ENCODE measurements around the gene GALNT7. TPM values are rescaled to one million over a fixed set of nuclear protein-coding genes. Genes with fewer than 3 reads are reported as not detected.

GALNT7 gene
- total RNA-seq, 2 experiments from 2014 or later = 21.6 to 23.6 TPM

GRCh38 chr4:173318240-173318639 lies 149.6 kb downstream of the GALNT7 start:
- Mint-ChIP-seq H3K4me1 (peaks cover 6% of the 10 kb centered on the region), H3K36me3 (ENCODE audit: low read depth) (peaks cover 19% of the 10 kb centered on the region), H3K27ac (no peak overlapping the region), H3K9me3 (no peaks in the 10 kb centered on the region), H3K27me3 (no peaks in the 10 kb centered on the region), H3K4me3 (no peak overlapping the region)
- no peak for DNase-seq
- ChIA-PET POLR2A (no interaction called here), CTCF (interaction anchor here (1.0 to 1.6 kb wide), 3 partner anchors 13 to 102 kb away, joined by 3 to 4 read pairs (median 4); no protein-coding TSS in a partner anchor)

GRCh38 chr4:173318648-173319211 lies 150.1 kb downstream of the GALNT7 start:
- Mint-ChIP-seq H3K4me3 (no peak overlapping the region), H3K9me3 (no peaks in the 10 kb centered on the region), H3K4me1 (peaks cover 6% of the 10 kb centered on the region), H3K27me3 (no peaks in the 10 kb centered on the region), H3K27ac (no peak overlapping the region), H3K36me3 (ENCODE audit: low read depth) (peaks cover 18% of the 10 kb centered on the region)
- no peak for DNase-seq
- CTCF ChIA-PET = interaction anchor here (0.6 to 1.6 kb wide), 14 partner anchors 8 to 176 kb away, joined by 3 to 5 read pairs (median 3); no protein-coding TSS in a partner anchor
- POLR2A ChIA-PET = no interaction called here

- DNase-seq = no peak
- Mint-ChIP-seq H3K36me3 (ENCODE audit: low read depth) (peaks cover 18% of the 10 kb centered on the region), H3K27ac (no peak overlapping the region), H3K4me1 (peaks cover 6% of the 10 kb centered on the region), H3K4me3 (no peak overlapping the region), H3K9me3 (no peaks in the 10 kb centered on the region), H3K27me3 (no peaks in the 10 kb centered on the region)
- ChIA-PET CTCF (interaction anchor here (0.7 to 1.1 kb wide), 4 partner anchors 39 to 175 kb away, joined by 3 to 5 read pairs (median 3); no protein-coding TSS in a partner anchor), POLR2A (no interaction called here)
Measured at GRCh38 chr4:173319696-173320095, 151.1 kb downstream of the GALNT7 start.

GRCh38 chr4:173325007-173325736 lies 156.6 kb downstream of the GALNT7 start:
- H3K27me3 Mint-ChIP-seq = no peaks in the 10 kb centered on the region
- peaks cover 44% of the 10 kb centered on the region for H3K36me3 Mint-ChIP-seq (ENCODE audit: low read depth)
- H3K4me3 Mint-ChIP-seq = no peak overlapping the region
- no peak overlapping the region for H3K27ac Mint-ChIP-seq
- ChIA-PET POLR2A (interaction anchor here (1.3 kb wide), 1 partner anchor 9 kb away, joined by 4 read pairs; the partner anchor contains the start of gene HMGB2), CTCF (interaction anchor here (1.0 to 1.4 kb wide), 2 partner anchors 40 to 45 kb away, joined by 3 to 4 read pairs; partner anchors contain the start of gene SAP30)
- DNase-seq = no peak
- H3K4me1 Mint-ChIP-seq = peaks cover 16% of the 10 kb centered on the region
- no peaks in the 10 kb centered on the region for H3K9me3 Mint-ChIP-seq

GRCh38 chr4:173328236-173328901 lies 159.8 kb downstream of the GALNT7 start:
- Mint-ChIP-seq H3K27me3 (no peaks in the 10 kb centered on the region), H3K4me3 (no peak overlapping the region), H3K4me1 (peaks cover 31% of the 10 kb centered on the region), H3K36me3 (ENCODE audit: low read depth) (peaks cover 61% of the 10 kb centered on the region), H3K9me3 (no peaks in the 10 kb centered on the region), H3K27ac (peak overlapping the region; percentile 60)
- no peak for DNase-seq
- CTCF ChIA-PET = interaction anchor here (0.8 to 1.0 kb wide), 2 partner anchors 9 to 37 kb away, joined by 3 to 5 read pairs; no protein-coding TSS in a partner anchor
- POLR2A ChIA-PET = no interaction called here

GRCh38 chr4:173330590-173330989 lies 162.0 kb downstream of the GALNT7 start:
- H3K27me3 Mint-ChIP-seq = no peaks in the 10 kb centered on the region
- H3K4me1 Mint-ChIP-seq = peaks cover 31% of the 10 kb centered on the region
- H3K27ac Mint-ChIP-seq = peak overlapping the region; percentile 28
- ChIA-PET CTCF (interaction anchor here (0.7 to 1.2 kb wide), 3 partner anchors 12 to 37 kb away, joined by 3 to 4 read pairs (median 4); no protein-coding TSS in a partner anchor), POLR2A (no interaction called here)
- H3K36me3 Mint-ChIP-seq (ENCODE audit: low read depth) = peaks cover 63% of the 10 kb centered on the region
- DNase-seq = no peak
- H3K9me3 Mint-ChIP-seq = no peaks in the 10 kb centered on the region
- peak overlapping the region; percentile 61 for H3K4me3 Mint-ChIP-seq

- no peak for DNase-seq
- no peaks in the 10 kb centered on the region for H3K9me3 Mint-ChIP-seq
- ChIA-PET CTCF (interaction anchor here (0.6 to 1.1 kb wide), 3 partner anchors 13 to 71 kb away, joined by 3 read pairs; no protein-coding TSS in a partner anchor), POLR2A (interaction anchor here (1.0 to 2.7 kb wide), 3 partner anchors 36 to 40 kb away, joined by 5 to 16 read pairs (median 6); partner anchors contain the start of gene SAP30)
- H3K4me3 Mint-ChIP-seq = peak overlapping the region; percentile 90
- peaks cover 38% of the 10 kb centered on the region for H3K4me1 Mint-ChIP-seq
- peak overlapping the region; percentile 96 for H3K27ac Mint-ChIP-seq
- H3K27me3 Mint-ChIP-seq = no peaks in the 10 kb centered on the region
- H3K36me3 Mint-ChIP-seq (ENCODE audit: low read depth) = peaks cover 53% of the 10 kb centered on the region
Measured at GRCh38 chr4:173332021-173332487, 163.4 kb downstream of the GALNT7 start.

- Mint-ChIP-seq H3K27ac (peak overlapping the region; percentile 96), H3K4me1 (peaks cover 45% of the 10 kb centered on the region), H3K27me3 (no peaks in the 10 kb centered on the region), H3K36me3 (ENCODE audit: low read depth) (peaks cover 48% of the 10 kb centered on the region), H3K4me3 (peak overlapping the region; percentile 90), H3K9me3 (no peaks in the 10 kb centered on the region)
- ChIA-PET POLR2A (interaction anchor here (0.6 to 3.2 kb wide), 3 partner anchors 35 to 82 kb away, joined by 4 to 59 read pairs (median 16); partner anchors contain the start of gene SAP30), CTCF (interaction anchor here (0.7 to 2.3 kb wide), 5 partner anchors 12 to 36 kb away, joined by 3 to 8 read pairs (median 3); no protein-coding TSS in a partner anchor)
- DNase-seq = no peak
Measured at GRCh38 chr4:173332963-173333657, 164.5 kb downstream of the GALNT7 start.

- Mint-ChIP-seq H3K9me3 (no peaks in the 10 kb centered on the region), H3K27ac (peak overlapping the region; percentile 100), H3K4me1 (peaks cover 45% of the 10 kb centered on the region), H3K27me3 (no peaks in the 10 kb centered on the region), H3K36me3 (ENCODE audit: low read depth) (peaks cover 48% of the 10 kb centered on the region), H3K4me3 (peak overlapping the region; percentile 90)
- ChIA-PET POLR2A (interaction anchor here (2.7 to 3.2 kb wide), 2 partner anchors 34 to 37 kb away, joined by 16 to 59 read pairs; partner anchors contain the start of gene SAP30), CTCF (interaction anchor here (0.7 to 2.3 kb wide), 4 partner anchors 12 to 35 kb away, joined by 3 to 8 read pairs (median 4); no protein-coding TSS in a partner anchor)
- DNase-seq = peak; percentile 56
Measured at GRCh38 chr4:173333658-173334084, 165.1 kb downstream of the GALNT7 start.

GRCh38 chr4:173334085-173334890 lies 165.7 kb downstream of the GALNT7 start, which contains the start of gene HMGB2:
Gene HMGB2, minus strand, starts transcription at chr4:173334358. Its CDS starts 709 bp downstream, at chr4:173333649.
- peak within 1 kb of the TSS; percentile 90 for H3K4me3 Mint-ChIP-seq
- no peaks in the 10 kb centered on the region for H3K27me3 Mint-ChIP-seq
- no peaks in the 10 kb centered on the region for H3K9me3 Mint-ChIP-seq
- H3K4me1 Mint-ChIP-seq = peaks cover 42% of the 10 kb centered on the region
- CTCF ChIA-PET = interaction anchor here (0.9 to 2.3 kb wide), 6 partner anchors 11 to 39 kb away, joined by 3 to 8 read pairs (median 3); no protein-coding TSS in a partner anchor
- H3K27ac Mint-ChIP-seq = peak within 1 kb of the TSS; percentile 100
- POLR2A ChIA-PET = interaction anchor here (0.6 to 3.2 kb wide), 6 partner anchors 9 to 162 kb away, joined by 4 to 59 read pairs (median 6); partner anchors contain the start of gene SAP30
- H3K36me3 Mint-ChIP-seq (ENCODE audit: low read depth) = peaks cover 44% of the 10 kb centered on the region
- DNase-seq = peak; percentile 100

Data from activated CD4-positive, alpha-beta T cell treated with anti-CD3 and anti-CD28 coated beads, Interleukin-2, amount 10 ng/mL, durations not matched to agents 7 days and 5 days (primary cell).